Testis (tissue), 2 donors: ENCODE data around the gene CPM.

ENCODE experiments used
- POLR2A ChIP-seq: fragments of 450-650 bp; IDR thresholded peaks from one replicate; pipeline ENCODE4 v1.6.1; 2017; ENCODE audit warnings: antibody characterized with exemption, mild to moderate bottlenecking, moderate library complexity
- TF ChIP-seq, protein P1 (sequence below), 3 experiments: fragments of 450-650 bp in 2 of 3; fragments of 200-600 bp in 1 of 3; sonication (generic) in 1 of 3; IDR thresholded peaks; one replicate each; pipeline ENCODE4 v1.5.1; 2016 to 2019; ENCODE audit warnings: antibody characterized with exemption in 3 of 3, mild to moderate bottlenecking in 2 of 3, moderate library complexity in 1 of 3

DNA sequence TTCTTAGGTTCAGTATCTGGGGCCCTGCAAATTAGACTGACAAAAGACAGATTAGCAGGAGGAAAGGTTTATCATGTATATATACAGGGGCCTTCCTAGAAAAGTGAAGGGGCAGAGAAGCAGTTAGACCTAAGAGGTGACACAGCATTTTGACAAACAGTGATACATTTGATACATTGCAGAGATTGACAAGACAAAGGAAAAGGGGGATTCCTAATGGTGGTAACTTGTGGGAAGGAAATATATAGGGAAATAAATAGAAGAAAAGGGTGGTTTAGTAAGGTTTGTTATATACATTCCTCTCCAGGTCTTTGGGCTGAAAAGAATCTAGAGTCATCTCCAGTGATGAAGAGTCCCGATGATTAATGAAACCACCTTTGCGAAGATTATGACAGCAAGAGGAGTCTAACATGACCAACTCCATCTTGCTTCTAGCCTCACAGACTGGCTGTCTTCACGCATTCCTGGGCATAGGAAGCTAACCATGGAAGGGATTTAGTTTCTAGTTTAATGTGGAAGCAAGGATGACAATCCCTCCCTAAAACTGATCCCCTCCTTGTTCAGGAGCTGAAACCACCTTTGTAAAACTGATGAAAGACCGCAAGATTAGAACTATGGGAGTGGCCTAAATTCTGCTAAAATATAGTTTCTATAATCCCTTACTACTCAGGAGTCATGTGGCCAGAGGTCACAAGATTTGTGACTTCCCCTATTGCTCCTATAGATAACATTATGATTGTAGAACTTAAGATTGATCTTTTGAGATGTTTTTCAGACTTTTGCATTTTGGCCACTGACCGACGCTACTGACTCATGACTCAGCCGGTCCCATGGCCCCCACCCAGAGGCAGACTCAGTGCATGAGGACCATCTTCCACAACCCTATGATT lies 31.1 kb upstream of the CPM start:
- TF ChIP-seq, protein P1, sequence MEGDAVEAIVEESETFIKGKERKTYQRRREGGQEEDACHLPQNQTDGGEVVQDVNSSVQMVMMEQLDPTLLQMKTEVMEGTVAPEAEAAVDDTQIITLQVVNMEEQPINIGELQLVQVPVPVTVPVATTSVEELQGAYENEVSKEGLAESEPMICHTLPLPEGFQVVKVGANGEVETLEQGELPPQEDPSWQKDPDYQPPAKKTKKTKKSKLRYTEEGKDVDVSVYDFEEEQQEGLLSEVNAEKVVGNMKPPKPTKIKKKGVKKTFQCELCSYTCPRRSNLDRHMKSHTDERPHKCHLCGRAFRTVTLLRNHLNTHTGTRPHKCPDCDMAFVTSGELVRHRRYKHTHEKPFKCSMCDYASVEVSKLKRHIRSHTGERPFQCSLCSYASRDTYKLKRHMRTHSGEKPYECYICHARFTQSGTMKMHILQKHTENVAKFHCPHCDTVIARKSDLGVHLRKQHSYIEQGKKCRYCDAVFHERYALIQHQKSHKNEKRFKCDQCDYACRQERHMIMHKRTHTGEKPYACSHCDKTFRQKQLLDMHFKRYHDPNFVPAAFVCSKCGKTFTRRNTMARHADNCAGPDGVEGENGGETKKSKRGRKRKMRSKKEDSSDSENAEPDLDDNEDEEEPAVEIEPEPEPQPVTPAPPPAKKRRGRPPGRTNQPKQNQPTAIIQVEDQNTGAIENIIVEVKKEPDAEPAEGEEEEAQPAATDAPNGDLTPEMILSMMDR (IDR thresholded peaks at IDR 0.05): no peak
- TF ChIP-seq POLR2A: no peak
